Hepatocyte (in vitro differentiated cells): ENCODE data around the gene NIPAL3. TPM values are rescaled to one million over a fixed set of nuclear protein-coding genes. Genes with fewer than 3 reads are reported as not detected.

Experiments
- DNase-seq: peaks from one replicate; pipeline ENCODE4 v3.0.0-alpha.2; 2016; ENCODE audit warnings: low spot score
- H2AFZ ChIP-seq: fragments of 200-600 bp; sonication (generic); 2 replicates; pipeline ENCODE4 v1.6.0; 2016; ENCODE audit warnings: antibody characterized with exemption, mild to moderate bottlenecking
- H3K27ac ChIP-seq: fragments of 200-600 bp; sonication (generic); 2 replicates; pipeline ENCODE4 v1.5.1; 2016; ENCODE audit warnings: mild to moderate bottlenecking
- H3K27me3 ChIP-seq: fragments of 200-600 bp; sonication (generic); 2 replicates; pipeline ENCODE4 v1.6.1; 2016
- H3K36me3 ChIP-seq: fragments of 200-600 bp; sonication (generic); replicated peaks from 2 replicates; pipeline ENCODE4 v1.5.1; 2016; ENCODE audit warnings: low read depth; ENCODE audit not compliant: insufficient read depth
- H3K4me1 ChIP-seq: fragments of 200-600 bp; sonication (generic); 2 replicates; pipeline ENCODE4 v1.5.1; 2016; ENCODE audit warnings: mild to moderate bottlenecking, moderate library complexity; ENCODE audit not compliant: insufficient read depth
- H3K4me2 ChIP-seq: fragments of 200-600 bp; sonication (generic); 2 replicates; pipeline ENCODE4 v1.6.0; 2016
- H3K4me3 ChIP-seq: fragments of 200-600 bp; sonication (generic); 2 replicates; pipeline ENCODE4 v1.5.1; 2016; ENCODE audit warnings: mild to moderate bottlenecking
- H3K79me2 ChIP-seq: fragments of 200-600 bp; sonication (generic); 2 replicates; pipeline ENCODE4 v1.6.0; 2017; ENCODE audit warnings: mild to moderate bottlenecking
- H3K9me2 ChIP-seq: fragments of 200-600 bp; sonication (generic); replicated peaks from 2 replicates; pipeline ENCODE4 v1.6.0; 2017; ENCODE audit warnings: mild to moderate bottlenecking; ENCODE audit not compliant: insufficient read depth
- H3K9me3 ChIP-seq: fragments of 200-600 bp; sonication (generic); 2 replicates; pipeline ENCODE4 v1.5.1; 2016; ENCODE audit warnings: low read depth, mild to moderate bottlenecking
- H4K20me1 ChIP-seq: fragments of 200-600 bp; sonication (generic); 2 replicates; pipeline ENCODE4 v1.6.0; 2016; ENCODE audit warnings: mild to moderate bottlenecking; ENCODE audit not compliant: insufficient read depth, poor library complexity, severe bottlenecking
- CTCF ChIP-seq: fragments of 200-600 bp; sonication (generic); IDR thresholded peaks from 2 replicates; pipeline ENCODE4 v1.5.1; 2016; ENCODE audit warnings: antibody characterized with exemption, mild to moderate bottlenecking; ENCODE audit not compliant: poor library complexity
- EZH2 ChIP-seq: fragments of 200-600 bp; sonication (generic); IDR thresholded peaks from 2 replicates; pipeline ENCODE4 v1.6.1; 2016; ENCODE audit warnings: antibody characterized with exemption, mild to moderate bottlenecking, borderline replicate concordance
- EZH2phosphoT487 ChIP-seq: fragments of 200-600 bp; sonication (generic); IDR thresholded peaks from one replicate; pipeline ENCODE4 v1.6.1; 2018; ENCODE audit warnings: antibody characterized with exemption, mild to moderate bottlenecking, low read depth, moderate library complexity; ENCODE audit not compliant: unreplicated experiment, severe bottlenecking
- WGBS: methylation state at CpG from one replicate; pipeline ENCODE4 v1.1.6; 2016; ENCODE audit warnings: low lambda C conversion rate; ENCODE audit errors: missing lambda C conversion rate; 5-methylcytosine and 5-hydroxymethylcytosine counted together
- polyA plus RNA-seq: library from polyadenylated mRNA; unstranded; fragments of >200 nt; fragmentation: Nextera tagmentation; extraction: Ambion mirVana; gene quantifications from 2 replicates; pipeline ENCODE4 v1.2.1, GENCODE V29; 2016
- total RNA-seq: library from RNA; depleted of rRNA; stranded (reverse); fragments of >200 nt; gene quantifications from 2 replicates; pipeline ENCODE4 v1.2.3, GENCODE V29; 2014

NIPAL3 gene
- total and polyA plus RNA-seq, 2 experiments from 2014 or later, result 26.6 to 27.3 TPM

GRCh38 chr1:24425441-24425840 is 9.8 kb downstream of the NIPAL3 start:
- TF ChIP-seq EZH2phosphoT487 (no peak), EZH2 (no peak), CTCF (no peak)
- H3K79me2 ChIP-seq, result no peaks in the 10 kb centered on the region
- no peak for DNase-seq
- H3K27me3 ChIP-seq, result no peaks in the 10 kb centered on the region
- no peaks in the 10 kb centered on the region for H3K36me3 ChIP-seq
- H3K4me3 ChIP-seq, result no peak overlapping the region
- no peaks in the 10 kb centered on the region for H3K4me1 ChIP-seq
- no peaks in the 10 kb centered on the region for H4K20me1 ChIP-seq
- no peak overlapping the region for H2AFZ ChIP-seq
- no peak overlapping the region for H3K4me2 ChIP-seq
- no peaks in the 10 kb centered on the region for H3K9me3 ChIP-seq
- no peak overlapping the region for H3K27ac ChIP-seq
- no peaks in the 10 kb centered on the region for H3K9me2 ChIP-seq
- WGBS, result 56% methylated on average over 3 of the region's 3 CpGs

GRCh38 chr1:24425922-24426321 is 10.3 kb downstream of the NIPAL3 start:
- Histone ChIP-seq H3K27ac (no peak overlapping the region), H3K9me2 (no peaks in the 10 kb centered on the region)

GRCh38 chr1:24426744-24427544 is 11.3 kb downstream of the NIPAL3 start:
- 93% methylated on average over 7 of the region's 7 CpGs for WGBS
- no peak overlapping the region for H3K27ac ChIP-seq

More at GRCh38 chr1:24425922-24426321, 10.3 kb downstream of the NIPAL3 start:
- H3K79me2 ChIP-seq, result no peaks in the 10 kb centered on the region
- WGBS, result 79% methylated on average over 7 of the region's 7 CpGs
- H3K27me3 ChIP-seq, result no peaks in the 10 kb centered on the region
- no peaks in the 10 kb centered on the region for H3K4me1 ChIP-seq
- no peak overlapping the region for H2AFZ ChIP-seq
- no peak overlapping the region for H3K4me3 ChIP-seq
- H4K20me1 ChIP-seq, result no peaks in the 10 kb centered on the region
- H3K9me3 ChIP-seq, result no peaks in the 10 kb centered on the region
- TF ChIP-seq EZH2 (no peak), CTCF (no peak)
- DNase-seq, result no peak
- H3K4me2 ChIP-seq, result no peak overlapping the region
- H3K36me3 ChIP-seq, result no peaks in the 10 kb centered on the region

More at GRCh38 chr1:24426744-24427544, 11.3 kb downstream of the NIPAL3 start:
- H3K9me3 ChIP-seq, result no peaks in the 10 kb centered on the region
- no peaks in the 10 kb centered on the region for H3K36me3 ChIP-seq
- no peak for DNase-seq
- no peak overlapping the region for H3K4me2 ChIP-seq
- H3K9me2 ChIP-seq, result no peaks in the 10 kb centered on the region
- H3K27me3 ChIP-seq, result no peaks in the 10 kb centered on the region
- no peaks in the 10 kb centered on the region for H3K4me1 ChIP-seq
- H3K79me2 ChIP-seq, result no peaks in the 10 kb centered on the region
- TF ChIP-seq CTCF (no peak), EZH2phosphoT487 (no peak), EZH2 (no peak)
- no peak overlapping the region for H2AFZ ChIP-seq
- no peaks in the 10 kb centered on the region for H4K20me1 ChIP-seq
- H3K4me3 ChIP-seq, result no peak overlapping the region
